Psoas muscle (tissue), 8 donors: Measurements from ENCODE around the gene TMEM201. TPM values are rescaled to one million over a fixed set of nuclear protein-coding genes. Genes with fewer than 3 reads are reported as not detected.

Experiments
- ATAC-seq, 4 donors: fragments of 200-7000 bp; cut with Tn5 transposase; one replicate each; pipeline ENCODE4 v1.9.1; 2020; ENCODE audit warnings: moderate library complexity in 3 of 4, mild to moderate bottlenecking in 2 of 4
- DNase-seq, 2 donors: peaks; one replicate each; pipeline ENCODE4 v3.0.0-alpha.2; 2020
- H3K27ac ChIP-seq: fragments of 200-600 bp; one replicate; pipeline ENCODE4 v1.8.0; 2022
- H3K27me3 ChIP-seq, 3 donors: fragments of 200-600 bp in 1 of 3; one replicate each; pipeline versions ENCODE4 v1.6.1 to v1.8.0; 2013 to 2022; ENCODE audit warnings: low read length in 2 of 3, mild to moderate bottlenecking in 2 of 3, moderate library complexity in 1 of 3; ENCODE audit not compliant: insufficient read depth in 3 of 3
- H3K36me3 ChIP-seq, 2 donors: fragments of 200-600 bp in 1 of 2; one replicate each; pipeline versions ENCODE4 v1.6.1 to v1.8.0; 2013 to 2022; ENCODE audit warnings: low read depth in 1 of 2, mild to moderate bottlenecking in 1 of 2, moderate library complexity in 1 of 2; ENCODE audit not compliant: insufficient read depth in 1 of 2
- H3K4me1 ChIP-seq: fragments of 200-600 bp; one replicate; pipeline ENCODE4 v1.8.0; 2022
- H3K4me3 ChIP-seq: fragments of 200-600 bp; one replicate; pipeline ENCODE4 v1.8.0; 2022; ENCODE audit warnings: mild to moderate bottlenecking
- H3K9me3 ChIP-seq: fragments of 200-600 bp; one replicate; pipeline ENCODE4 v1.8.0; 2022
- CTCF ChIP-seq: fragments of 200-600 bp; IDR thresholded peaks from one replicate; pipeline ENCODE4 v1.8.0; 2022; ENCODE audit warnings: antibody characterized with exemption
- WGBS, 3 donors: extraction: QIAGEN DNeasy Blood & Tissue Kit; methylation state at CpG; one replicate each; pipeline versions ENCODE4 v1.1.6 to v1.1.7; 2013; 5-methylcytosine and 5-hydroxymethylcytosine counted together
- intact Hi-C, 2 donors: fragments of 100-400 bp; cut with DNase I; formaldehyde crosslinking; loops; one replicate each; pipeline versions ENCODE4 v1.11.0 to v1.14.2; 2022
- polyA plus RNA-seq, 3 donors: library from polyadenylated mRNA; stranded (reverse); fragments of 200-250 nt; gene quantifications; one replicate each; pipeline ENCODE4 v1.2.3, GENCODE V29; 2013
- total RNA-seq, 4 donors: library from RNA; stranded (reverse); fragmentation: NEBNext Ultra II Directional in 2 of 4; extraction: Animal tissue kit (Norgen Biotek cat#: 25700) in 2 of 4; gene quantifications; one replicate each; pipeline versions ENCODE4 v1.2.1 to v1.2.4, GENCODE V29; 2021 to 2023
- donor health status: healthy with polysubstance abuse.
- donor health status: DM: no; HTN: no; CAD: no; lungs with moderate emphysema.
- donor health status: Bipolar disorder and iron deficiency.
- donor health status: healthy.
- donor health status: DM: yes; HTN: yes; CAD: no.
- donor health status: DM: no; HTN: no; CAD: no.
- donor health status: DM: no; HTN: no; CAD: no.
- donor health status: DM: yes; HTN: yes; CAD: no.

TMEM201 gene
- total and polyA plus RNA-seq, 7 donors, result 15.7 to 37.3 (median 23.2) TPM

GRCh38 chr1:9633493-9633892 lies 44.8 kb downstream of the TMEM201 start:
- no peaks in the 10 kb centered on the region for H3K9me3 ChIP-seq
- no peaks in the 10 kb centered on the region for H3K27me3 ChIP-seq
- DNase-seq (no peak), ATAC-seq (no peak)
- intact Hi-C loops, result no loop called here
- no peak for TF ChIP-seq CTCF
- H3K4me1 ChIP-seq, result no peaks in the 10 kb centered on the region
- 64 to 66% (median 64%) methylated on average over 6 of the region's 6 CpGs for WGBS, 3 donors
- H3K36me3 ChIP-seq, result no peaks in the 10 kb centered on the region
- no peak overlapping the region for H3K4me3 ChIP-seq
- H3K27ac ChIP-seq, result no peak overlapping the region

- Histone ChIP-seq H3K4me1 (no peaks in the 10 kb centered on the region), H3K36me3 (no peaks in the 10 kb centered on the region), H3K4me3 (no peak overlapping the region), H3K27me3 (no peaks in the 10 kb centered on the region), H3K9me3 (no peaks in the 10 kb centered on the region), H3K27ac (no peak overlapping the region)
- ATAC-seq, result no peak
- DNase-seq, result no peak
- intact Hi-C loops, result no loop called here
- no peak for TF ChIP-seq CTCF
- WGBS, 3 donors, result 56 to 74% (median 67%) methylated on average over 2 of the region's 2 CpGs
Measured at GRCh38 chr1:9634582-9634981, 45.9 kb downstream of the TMEM201 start.

GRCh38 chr1:9639227-9639626 lies 50.5 kb downstream of the TMEM201 start:
- H3K27ac ChIP-seq, result no peak overlapping the region
- DNase-seq (no peak), ATAC-seq (no peak)
- H3K27me3 ChIP-seq, result no peaks in the 10 kb centered on the region
- no peak for TF ChIP-seq CTCF
- intact Hi-C loops, result no loop called here
- 65 to 70% (median 70%) methylated on average over 6 of the region's 6 CpGs for WGBS, 3 donors
- no peak overlapping the region for H3K4me3 ChIP-seq
- no peaks in the 10 kb centered on the region for H3K36me3 ChIP-seq
- H3K9me3 ChIP-seq, result no peaks in the 10 kb centered on the region
- H3K4me1 ChIP-seq, result no peaks in the 10 kb centered on the region

GRCh38 chr1:9643351-9644256 lies 54.9 kb downstream of the TMEM201 start:
- no peak for ATAC-seq
- no peak for DNase-seq
- Histone ChIP-seq H3K27me3 (no peaks in the 10 kb centered on the region), H3K36me3 (no peaks in the 10 kb centered on the region), H3K9me3 (no peaks in the 10 kb centered on the region), H3K4me1 (no peaks in the 10 kb centered on the region), H3K27ac (no peak overlapping the region), H3K4me3 (no peak overlapping the region)
- intact Hi-C loops, result no loop called here
- no peak for TF ChIP-seq CTCF
- WGBS, 3 donors, result 57 to 63% (median 63%) methylated on average over 7 to 8 of the region's 8 CpGs
